Frontal cortex (tissue), 4 donors: ENCODE results near the gene ADSS1. TPM values are rescaled to one million over a fixed set of nuclear protein-coding genes. Genes with fewer than 3 reads are reported as not detected.
A peak's percentile ranks its signal among the peaks of the same experiment; 100 is the strongest.

Experiments
- DNase-seq, 2 donors: peaks; one replicate each; pipeline ENCODE4 v3.0.0; 2012; ENCODE audit warnings: low spot score in 2 of 2
- FAIRE-seq: peaks from 2 replicates; lab custom pipeline; 2012; peaks lifted over from hg19 to GRCh38; lab: Jason Lieb, UNC
- total RNA-seq: library from RNA; depleted of rRNA; stranded (reverse); fragments of >200 nt; gene quantifications from one replicate; pipeline ENCODE4 v1.2.3, GENCODE V29; 2014
- donor health status: control.
- donor health status: control.
- donor health status: control.

Gene ADSS1
- total RNA-seq, 1 donor from 2014 or later: 1.6 TPM

DNA sequence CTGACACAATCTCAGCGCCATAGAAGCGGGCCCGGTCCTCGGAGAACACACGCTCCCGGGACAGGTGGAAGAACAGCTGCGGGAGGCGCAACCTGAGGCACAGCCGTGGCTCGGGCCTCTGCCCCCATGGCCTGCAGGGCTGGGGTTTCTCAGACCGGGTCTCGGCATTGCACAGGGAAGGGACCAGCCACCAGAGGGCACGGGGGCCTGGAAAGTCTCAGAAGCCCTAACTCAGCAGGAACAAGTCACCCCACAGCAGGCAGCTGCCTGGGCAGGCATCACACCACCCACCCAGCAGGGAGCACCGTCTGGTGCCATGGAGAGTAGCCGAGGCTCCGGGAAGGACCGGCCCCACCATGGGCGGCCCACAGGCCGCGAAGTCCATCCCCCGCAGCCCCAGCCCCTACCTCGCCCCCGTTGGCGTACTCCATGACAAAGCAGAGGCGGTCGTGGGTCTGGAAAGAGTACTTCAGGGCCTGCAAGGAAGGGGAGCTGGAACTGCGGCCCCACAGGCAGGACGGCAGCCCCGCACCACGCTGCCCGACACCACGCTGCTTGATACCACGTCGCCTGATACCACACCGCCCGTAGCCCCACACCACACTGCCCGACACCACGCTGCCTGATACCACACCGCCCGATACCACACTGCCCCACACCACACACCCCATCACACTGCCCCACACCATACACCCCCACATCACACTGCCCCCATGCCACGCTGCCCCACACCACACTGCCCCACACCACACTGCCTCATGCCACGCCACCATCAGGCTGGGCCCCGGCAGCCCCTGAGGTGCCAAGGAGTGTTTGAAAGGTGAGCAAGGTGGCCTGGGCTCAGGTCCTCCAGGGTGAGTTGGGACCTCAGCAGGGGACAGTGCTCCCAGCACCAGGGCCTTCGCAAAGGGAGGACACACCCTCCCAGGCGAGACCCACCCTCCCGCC lies 49.8 kb downstream of the ADSS1 start:
- FAIRE-seq (no peak), DNase-seq (no peak)

DNA sequence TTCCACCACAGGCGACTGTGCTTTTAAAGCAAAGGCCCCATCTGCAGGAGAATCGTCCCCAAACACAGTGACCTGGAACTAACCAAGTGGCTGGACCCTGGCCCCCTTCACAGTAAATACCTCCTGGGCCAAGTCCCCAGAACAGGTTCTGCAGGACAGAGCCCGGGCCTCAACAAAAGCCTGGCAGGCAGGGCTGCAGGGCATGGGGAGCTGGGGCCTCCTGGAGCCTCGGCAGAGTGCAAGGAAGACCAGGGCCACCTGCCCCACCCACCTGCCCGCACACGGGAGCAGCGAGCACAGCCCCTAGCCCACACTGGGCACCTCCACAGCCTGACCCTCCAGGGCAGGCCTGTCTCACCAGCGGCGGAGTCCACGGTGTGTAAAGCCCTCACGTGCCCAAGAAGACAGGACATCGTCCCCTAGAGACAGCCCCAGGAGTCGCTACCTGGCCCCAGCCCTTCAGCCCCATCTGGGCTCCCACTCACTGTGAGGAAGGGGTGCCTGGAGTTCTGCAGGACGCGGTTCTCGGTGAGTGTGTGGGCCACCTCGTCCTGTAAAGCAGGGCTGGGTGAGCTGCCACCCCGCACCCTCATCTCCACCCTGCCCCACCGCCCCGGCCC lies 50.5 kb downstream of the ADSS1 start:
- FAIRE-seq: no peak
- DNase-seq: no peak

DNA sequence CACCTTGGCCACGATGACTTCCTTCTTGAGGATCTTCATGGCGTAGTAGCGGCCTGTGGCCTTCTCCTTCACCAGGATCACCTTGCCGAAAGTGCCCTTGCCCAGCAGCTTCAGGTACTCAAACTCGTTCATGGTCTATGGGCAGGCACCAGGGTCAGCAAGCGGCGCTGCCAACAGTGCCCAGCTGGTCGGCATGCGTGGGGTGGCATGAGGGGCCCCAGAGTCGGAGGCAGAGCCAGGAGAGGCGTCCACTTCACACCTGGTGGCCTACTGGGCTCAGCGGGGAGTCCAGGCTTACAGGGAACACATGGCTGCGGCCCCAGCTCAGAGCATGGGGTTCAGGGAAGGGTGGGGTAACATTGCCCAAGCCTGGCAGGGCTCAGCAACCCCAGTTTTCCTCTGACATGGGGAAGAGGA lies 51.1 kb downstream of the ADSS1 start:
- no peak for FAIRE-seq

DNA sequence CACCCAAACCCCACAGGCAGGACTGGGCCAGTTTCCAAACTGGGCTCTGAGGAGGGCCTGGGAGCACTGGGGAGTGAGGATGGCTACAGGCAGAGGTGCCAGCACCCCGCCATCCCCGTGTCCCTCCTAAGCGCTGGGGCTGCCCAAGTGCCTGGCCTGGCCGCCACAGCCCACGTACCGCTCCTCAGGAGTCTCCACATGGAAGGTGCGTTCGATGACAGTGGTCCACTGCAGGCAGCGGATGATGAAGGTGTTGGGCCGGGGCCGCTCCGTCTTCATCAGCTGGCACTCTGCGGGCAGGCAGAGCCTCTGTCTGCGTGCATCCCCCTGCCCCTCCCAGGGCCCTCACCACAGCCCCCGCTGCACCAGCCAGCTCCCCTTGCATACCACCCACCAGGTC lies 52.5 kb downstream of the ADSS1 start:
- no peak for FAIRE-seq

More for the DNA sequence above, 51.1 kb downstream of the ADSS1 start:
- no peak for DNase-seq

DNA sequence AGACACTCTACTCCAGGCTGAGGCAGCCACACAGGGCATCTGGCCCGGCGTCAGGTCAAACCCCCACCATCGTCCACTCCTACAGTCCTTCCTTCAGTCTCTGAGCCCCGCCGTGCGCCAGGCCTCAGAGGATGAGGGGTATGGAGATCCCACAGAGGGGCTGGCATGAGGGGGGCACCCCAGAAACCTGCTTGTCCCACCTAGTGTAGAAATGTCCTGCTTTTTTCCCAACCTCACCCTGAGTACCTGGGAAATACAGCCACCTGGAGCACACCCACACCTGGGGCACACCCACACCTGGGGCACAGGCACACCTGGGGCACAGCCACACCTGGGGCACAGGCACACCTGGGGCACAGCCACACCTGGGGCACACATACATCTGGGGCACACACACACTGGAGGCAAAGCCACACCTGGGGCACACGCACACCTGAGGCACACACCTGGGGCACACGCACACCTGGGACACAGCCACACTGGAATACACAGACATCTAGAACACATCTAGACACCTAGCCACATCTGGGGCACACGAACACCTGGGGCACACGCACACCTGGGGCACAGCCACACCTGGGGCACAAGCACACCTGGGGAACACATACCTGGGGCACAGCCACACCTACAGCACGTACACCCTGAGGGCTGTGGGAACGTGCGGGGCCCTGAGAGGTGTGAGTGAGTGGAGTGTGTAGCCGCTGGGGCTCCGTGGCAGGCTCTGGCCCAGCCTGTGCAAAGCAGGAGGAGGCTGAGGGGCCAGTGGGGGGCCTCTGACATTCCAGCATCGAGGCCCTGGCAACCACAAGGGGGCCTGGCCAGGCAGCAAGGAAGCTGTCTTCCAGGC lies 53.2 kb downstream of the ADSS1 start:
- DNase-seq (no peak), FAIRE-seq (no peak)

More for the DNA sequence above, 52.5 kb downstream of the ADSS1 start:
- DNase-seq: no peak

DNA sequence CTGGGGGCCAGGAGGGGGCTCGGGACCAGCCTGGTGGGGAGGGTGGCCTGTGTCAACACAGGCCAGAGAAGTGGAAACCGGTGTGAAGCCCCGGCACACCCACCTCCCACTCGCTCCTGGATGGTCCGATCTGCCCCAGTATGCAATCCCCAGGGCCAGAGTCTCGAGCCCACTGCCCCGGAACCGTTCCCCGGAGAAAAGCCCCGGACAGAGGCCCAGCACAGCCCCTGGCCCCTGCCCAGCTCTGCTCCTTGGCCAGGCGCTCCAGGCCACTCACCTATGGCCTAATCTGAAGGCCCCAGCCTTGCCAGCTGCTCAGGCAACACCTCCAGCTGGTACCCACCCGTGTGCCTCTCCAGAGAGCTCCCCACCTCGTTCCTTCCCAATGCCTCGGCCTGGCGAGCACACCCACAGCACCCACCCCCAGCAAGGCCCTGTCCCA lies 53.8 kb downstream of the ADSS1 start:
- FAIRE-seq (no peak), DNase-seq (no peak)

DNA sequence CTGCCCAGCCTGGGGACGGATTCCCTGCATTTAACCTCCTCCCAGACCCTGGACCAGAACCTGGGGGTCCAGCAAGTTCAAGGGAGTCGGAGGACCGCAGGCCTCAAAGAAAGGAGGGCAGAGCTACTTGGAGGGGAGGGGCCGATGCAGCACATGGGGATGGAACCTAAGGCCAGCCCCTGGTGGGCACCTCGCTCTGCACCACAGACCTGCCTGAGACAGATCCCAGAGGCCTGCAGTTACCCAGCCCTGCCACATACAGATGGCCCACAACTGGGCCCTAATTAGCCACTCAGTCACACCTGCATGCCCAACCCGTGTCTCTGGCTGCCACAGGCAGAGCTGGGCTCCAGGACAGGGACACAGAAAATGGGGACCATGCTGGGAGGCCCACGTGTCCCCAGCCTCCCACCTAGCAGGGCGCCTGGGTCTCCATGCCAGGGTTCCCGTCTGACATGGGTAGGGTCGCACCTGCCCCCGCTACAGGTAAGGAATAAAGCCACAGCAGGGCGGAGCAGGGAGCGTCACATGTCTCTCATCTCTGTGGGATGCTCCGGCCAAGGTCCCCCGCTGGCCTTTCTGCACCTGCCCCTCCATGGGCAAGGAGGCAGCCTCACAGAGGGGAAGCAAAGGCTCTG lies 54.8 kb downstream of the ADSS1 start:
- no peak for DNase-seq

DNA sequence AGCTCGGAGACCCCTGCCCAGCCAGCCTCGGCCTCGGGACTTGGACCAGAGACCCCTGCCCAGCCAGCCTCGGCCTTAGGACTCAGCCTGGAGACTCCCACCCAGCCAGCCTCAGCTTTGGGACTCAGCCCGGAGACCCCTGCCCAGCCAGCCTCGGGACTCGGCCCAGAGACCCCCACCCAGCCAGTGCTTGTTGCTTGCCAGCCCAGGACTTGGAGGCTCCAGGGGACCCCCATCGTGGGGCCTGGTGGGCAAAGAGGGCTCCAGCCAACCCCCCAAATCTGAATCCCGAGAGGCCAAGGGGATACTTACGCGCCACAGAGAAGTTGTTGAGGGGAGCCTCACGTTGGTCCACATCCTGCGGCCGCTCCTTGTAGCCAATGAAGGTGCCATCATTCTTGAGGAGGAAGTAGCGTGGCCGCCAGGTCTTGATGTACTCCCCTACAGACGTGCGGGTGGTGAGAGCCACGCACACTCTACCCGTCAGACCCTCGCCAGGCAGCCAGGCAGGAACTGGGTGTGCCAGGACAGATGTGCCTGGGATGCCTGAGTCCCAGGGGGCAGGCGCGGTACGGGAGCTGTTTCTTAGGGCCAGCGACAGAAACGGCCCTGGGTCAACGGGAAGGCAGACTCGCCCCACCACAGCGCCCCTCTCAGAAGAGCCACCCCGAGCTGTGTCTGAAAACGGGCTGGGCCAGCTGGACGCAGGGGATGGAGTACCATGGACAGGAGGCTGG lies 55.9 kb downstream of the ADSS1 start:
- FAIRE-seq (no peak), DNase-seq (no peak)

More for the DNA sequence above, 54.8 kb downstream of the ADSS1 start:
- FAIRE-seq: no peak

DNA sequence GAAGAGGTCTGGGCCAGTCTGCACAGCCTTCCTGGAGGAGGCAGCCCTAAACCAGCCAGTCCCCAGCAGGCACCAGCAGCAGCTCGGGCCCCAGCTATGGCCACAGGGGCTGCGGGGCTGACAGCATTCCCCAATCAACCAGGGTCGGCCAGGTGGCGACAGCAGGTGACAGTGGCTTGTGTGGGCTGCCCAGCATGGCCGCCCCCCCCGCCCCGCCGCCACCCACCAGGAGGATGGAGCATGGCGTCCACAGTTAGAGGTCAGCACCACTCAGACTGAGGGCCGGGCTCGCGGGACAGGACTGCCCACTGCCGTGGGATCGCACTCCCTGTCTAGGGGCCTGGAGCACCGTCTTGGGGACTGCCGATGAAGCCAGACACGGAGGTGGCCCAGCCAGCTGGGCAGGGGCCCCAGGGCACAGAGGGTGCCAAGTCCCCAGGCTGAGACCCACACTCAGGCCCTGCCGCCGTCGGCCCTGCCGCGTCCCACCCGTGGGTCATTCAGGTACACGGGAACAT lies 56.5 kb downstream of the ADSS1 start:
- no peak for DNase-seq
- FAIRE-seq: no peak

DNA sequence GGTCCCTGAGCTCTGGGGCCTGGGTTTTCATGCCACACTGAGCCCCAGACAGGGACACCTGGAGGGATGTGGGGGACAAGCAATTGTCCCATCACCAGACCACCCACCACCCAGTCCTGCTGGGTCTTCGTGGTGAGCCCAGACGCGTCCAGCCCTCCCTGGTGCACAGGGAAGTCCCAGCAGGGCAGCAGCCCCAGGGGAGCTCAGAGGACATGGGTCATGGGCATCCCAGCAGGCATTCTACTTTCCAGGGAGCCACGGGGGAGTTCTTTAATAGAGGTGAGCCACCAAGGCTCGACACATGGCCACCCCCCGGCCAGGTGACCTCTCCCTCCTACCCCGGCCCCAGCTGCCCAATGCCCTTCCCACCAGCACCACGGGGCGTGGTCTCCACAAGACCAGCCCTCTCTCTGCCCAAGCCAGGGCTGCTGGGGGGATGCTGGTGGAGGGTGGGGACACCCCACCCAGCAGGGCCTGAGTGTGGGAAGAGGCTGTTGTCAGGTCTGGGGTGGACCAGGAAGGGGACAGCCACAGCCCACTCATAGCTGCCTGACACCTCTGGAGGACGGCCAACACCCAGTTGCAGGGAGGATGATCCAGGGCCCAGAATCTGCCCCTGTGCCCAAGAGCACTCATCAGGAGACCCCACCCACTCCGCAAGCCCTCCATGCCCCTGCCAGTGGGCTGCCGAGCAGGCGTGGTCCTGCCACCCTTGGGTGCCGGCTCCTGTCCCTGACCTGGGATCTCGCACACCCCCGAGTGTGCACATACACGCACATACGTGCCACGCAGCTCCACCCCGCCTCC lies 57.4 kb downstream of the ADSS1 start:
- DNase-seq: no peak
- no peak for FAIRE-seq

DNA sequence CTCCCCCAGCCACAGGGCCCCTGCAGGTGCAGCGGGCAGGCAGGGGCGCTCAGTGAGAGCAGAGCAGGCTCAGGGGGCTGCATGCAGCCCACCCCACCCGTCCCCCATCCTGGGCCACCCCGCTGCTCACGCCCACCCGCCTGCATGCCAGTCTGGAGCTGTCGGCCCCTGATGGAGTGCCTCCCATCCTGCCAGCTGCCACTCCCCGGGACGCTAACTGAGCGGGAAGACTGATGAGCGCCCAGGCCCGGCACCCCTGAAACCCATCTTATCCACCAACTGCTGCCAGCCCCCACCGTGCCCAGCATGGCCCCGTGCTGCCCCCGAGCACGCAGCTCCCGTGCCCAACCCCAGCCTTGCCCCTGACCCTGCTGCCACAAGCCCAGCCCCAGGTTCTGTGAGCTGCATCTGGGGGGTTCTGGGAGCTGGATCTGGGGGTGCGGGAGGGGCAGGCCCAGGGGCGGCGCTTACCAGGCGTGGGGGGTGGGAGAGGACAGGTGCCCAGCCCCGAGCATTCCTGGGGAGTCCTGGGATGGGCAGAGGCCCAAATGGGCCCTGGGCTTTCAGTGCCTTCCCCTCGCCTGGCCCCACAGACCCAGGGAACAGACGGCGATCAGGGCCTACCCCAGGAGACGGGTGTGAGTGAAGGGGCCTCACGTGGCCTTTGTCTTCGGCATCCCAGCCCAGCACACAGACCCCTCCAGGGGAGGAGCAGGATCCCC lies 58.2 kb downstream of the ADSS1 start:
- no peak for FAIRE-seq
- no peak for DNase-seq

DNA sequence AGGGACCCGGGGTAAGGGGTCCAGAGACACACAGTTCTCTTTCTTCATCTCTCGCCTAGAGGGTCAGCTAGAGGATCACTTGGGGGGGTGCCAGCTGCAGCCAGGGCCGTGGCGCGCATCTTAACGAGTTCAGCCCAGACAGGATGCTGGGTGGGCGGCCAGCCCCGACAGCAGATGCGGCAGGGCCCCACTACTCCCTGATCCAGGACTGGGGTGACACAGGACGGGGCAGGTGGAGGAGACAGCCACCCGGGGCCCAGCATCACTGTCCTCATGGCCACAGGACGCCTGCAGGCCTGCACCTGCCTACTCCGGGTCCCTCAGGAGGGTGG lies 58.7 kb downstream of the ADSS1 start:
- no peak for DNase-seq

DNA sequence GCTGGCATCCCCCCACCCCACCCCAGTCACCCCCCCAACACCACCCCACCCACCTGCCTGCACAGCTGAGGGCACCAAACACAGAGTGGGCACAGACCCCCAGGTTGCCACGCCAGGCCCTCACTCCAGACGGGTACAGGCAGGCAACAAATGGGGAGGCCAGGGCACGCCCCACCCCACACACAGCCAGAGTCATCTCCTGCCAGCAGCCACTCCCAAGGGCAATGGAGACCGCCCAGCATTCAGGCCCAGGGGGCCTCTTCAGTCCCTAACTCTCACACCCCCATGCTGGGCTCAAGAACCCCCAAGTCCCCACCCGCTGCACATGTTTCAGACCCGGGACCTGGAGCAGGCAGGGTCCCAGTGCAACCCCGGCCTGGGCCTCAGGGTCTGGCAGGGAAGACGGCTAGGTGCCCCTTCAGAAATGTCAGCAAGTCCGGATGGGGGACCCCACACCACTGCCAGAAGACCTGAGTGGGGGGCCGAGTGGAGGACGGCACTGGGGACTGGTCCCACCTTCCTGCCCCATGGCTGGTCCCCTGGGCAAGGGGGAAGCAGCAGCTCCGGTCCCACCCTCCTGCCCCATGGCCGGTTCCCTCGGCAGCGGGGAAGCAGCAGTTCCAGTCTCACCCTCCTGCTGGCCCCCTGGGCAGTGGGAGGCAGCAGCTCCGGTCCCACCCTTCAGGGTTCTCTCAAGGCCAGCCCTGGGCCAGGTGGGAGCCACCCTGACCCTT lies 59.6 kb downstream of the ADSS1 start:
- FAIRE-seq (no peak), DNase-seq (no peak)

More for the DNA sequence above, 58.7 kb downstream of the ADSS1 start:
- no peak for FAIRE-seq

DNA sequence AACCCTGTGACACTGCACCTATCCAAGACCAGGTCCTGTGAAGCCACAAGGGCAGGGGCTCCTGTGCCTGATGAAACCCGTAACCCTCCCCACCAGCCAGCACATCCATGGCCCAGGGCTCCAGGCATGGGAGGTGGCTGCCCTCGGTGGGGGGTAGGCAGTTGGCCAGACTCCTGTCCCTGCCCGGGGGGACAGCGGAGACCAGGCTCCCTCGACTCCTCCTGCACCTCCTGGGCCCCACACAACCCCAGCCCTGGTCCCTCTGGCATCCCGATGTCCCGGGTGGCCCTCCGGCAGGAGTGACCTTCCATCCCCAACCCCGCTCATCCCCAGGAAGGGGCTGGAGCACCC lies 60.2 kb downstream of the ADSS1 start:
- no peak for DNase-seq
- no peak for FAIRE-seq

DNA sequence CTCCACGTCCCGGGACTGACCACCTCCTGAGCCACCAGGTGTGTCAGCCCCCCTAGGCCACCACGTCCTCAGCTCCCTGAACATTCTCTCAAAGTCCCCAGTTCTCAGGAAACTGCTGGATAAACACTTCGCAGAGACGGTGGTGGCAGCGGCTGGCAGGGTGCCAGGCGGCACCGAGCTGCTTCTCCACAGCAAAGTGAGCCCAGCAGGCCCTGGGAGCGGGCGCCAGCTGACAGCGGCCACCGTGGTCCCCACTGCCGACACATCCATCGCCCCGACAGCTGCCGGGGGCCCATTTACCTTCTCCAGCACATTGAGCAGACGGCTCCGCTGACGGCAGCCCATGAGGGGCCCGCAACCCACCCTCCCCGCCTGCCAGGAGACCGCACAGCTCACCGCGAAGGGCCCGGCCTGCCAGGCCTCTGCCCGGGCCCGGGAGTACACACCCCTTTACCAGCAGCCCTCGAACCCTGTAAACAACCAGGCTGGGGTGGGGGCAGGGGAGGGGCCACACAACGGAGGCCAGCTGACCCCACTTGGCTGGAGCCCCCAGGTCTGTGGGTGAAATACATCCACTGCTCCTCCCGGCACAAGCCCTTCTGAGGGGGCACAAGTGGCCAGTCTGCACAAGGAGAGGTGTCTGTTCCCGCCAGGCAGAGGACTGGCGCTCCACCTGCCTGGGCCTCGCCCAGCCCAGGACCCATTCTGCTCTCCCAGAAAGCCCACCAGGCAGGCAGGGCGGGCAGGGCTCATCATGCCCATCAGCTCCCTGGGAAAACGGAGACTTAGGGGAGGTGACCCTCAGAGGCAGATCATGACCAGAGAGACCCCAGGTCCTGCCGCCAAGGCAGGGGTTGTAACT lies 61.0 kb downstream of the ADSS1 start:
- FAIRE-seq: no peak
- DNase-seq: peak in 1 of 2 donors; percentile 71

DNA sequence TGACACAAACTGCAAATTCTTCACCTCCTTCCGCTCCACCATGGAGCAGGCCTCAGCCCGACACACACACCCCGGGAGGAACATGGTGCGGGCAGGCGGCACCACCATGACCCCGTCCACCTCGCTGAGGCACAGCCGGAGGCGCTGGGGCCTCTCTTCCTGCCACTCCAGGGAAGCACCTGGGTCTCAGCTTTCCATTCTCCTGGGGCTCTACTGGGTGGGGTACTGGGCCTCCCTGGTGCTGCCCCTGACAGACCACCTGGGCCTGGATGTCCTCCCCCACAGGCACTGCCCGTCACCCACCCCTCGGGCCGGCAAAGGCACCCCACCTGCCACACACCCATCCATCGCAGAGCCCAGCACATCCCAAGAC lies 61.7 kb downstream of the ADSS1 start:
- DNase-seq (no peak), FAIRE-seq (no peak)
